HG02884 (cell line): ENCODE data around the gene CYTH1.

Experiments used
- ATAC-seq: cut with Tn5 transposase; IDR thresholded peaks from one replicate; pipeline ENCODE4 v1.9.1; 2021; ENCODE audit warnings: mild to moderate bottlenecking, moderate library complexity; ENCODE audit not compliant: unreplicated experiment

The CYTH1 gene

DNA sequence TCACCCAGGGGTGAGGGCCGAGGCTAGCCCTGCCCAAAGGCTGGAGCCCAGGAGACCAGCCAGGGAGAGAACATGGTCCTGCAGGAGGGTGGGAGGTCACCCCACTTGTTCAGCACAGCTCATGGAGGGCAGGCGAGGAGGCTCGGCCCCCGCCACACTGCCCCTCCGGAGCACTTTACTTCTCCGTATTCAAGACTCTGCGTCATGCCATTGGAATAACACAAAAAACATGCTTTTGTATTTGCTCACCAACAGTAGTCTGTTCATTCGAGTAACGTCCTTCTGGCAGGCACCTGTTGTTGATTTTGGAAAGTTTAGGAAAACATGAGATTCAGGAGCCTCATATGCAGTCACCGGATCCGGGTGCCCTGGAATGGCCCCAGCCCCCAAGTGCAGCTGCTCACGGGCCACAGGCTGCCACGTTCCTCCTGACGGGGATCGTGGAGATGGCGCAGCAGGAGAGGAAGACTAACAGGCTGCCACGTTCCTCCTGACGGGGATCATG, 123.7 kb downstream of the CYTH1 start:
- no peak for ATAC-seq

DNA sequence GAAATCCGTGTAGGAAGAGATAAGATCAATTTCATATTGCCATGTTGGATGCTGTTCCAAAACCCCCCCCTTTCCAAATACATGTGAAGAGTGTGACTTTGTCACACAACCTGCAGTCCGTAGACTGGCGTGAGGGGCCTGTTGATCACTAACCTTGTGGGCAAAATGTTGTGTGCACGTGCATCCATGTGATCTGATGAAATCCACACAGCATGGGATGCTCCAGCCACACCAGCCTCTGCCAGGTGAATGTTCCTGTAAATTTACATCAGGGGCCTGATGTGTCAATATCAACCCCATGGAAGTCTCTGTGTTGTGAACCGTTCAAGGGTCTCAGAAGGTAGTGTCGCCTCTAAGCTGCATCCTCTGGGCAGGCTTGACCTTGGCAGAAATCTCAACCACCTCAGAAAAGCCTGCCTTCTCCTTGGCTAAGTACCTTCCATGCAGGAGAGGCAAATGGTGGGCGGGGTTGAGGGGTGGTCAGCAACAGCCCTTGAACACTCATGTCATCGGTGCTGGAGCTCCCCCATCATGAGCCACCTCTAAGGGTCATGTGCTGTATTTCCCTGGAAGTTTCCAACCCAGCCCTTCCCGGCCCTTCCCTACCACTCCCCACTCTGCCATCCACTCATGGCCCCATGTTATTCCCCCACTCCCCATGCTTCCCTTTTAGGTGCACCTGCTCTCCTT, 126.7 kb downstream of the CYTH1 start:
- ATAC-seq, result no peak

DNA sequence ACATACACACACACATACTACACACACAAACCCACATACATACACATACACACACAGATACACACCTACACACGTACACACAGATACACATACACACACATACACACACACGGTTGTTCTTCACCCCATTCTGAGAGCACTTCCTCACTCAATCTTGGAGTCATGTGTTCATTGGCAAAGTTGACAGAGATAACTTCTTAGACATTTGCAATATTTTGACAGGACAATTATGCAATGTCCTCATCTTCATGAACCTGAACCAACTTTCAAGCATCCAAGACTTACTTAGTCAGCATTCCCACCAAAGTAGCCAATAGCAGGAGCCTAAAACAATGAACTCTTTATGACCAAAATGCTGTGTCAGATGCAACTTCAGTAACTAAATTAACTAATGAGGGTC, 127.7 kb downstream of the CYTH1 start:
- no peak for ATAC-seq

DNA sequence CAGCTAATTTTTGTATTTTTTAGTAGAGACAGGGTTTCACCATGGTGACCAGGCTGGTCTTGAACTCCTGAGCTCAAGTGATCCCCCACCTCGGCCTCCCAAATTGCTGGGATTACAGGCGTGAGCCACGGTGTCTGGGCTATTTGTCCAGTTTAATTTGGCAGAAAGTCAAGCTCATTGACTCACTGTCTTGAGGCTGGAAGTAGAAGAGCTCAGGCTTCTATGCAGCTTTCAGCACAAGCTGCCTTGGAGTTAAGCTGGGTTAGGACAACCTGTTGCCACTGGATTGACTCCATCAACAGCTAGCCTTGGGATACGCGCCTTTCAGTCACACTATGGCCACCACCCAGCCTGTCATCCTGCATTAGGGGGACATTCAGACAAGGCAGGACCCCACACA, 128.7 kb downstream of the CYTH1 start:
- ATAC-seq, result no peak

DNA sequence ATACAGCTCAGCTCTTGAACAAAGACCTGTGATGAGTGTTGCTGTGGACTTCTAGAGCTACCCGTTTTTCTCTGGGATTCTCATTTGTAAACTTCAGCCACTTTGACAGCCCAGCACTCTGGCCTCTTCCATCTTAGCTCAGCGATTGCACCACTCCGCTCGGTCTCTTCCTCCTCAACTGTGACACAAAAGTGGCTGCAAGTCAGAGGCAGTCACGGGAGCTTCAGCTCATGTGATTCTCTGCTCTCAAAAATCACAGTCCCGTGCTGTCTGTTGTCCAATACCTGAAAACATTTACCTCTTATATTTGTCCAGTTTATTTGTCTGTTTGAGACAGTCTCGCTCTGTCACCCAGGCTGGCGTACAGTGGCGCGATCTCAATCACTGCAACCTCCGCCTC, 129.2 kb downstream of the CYTH1 start:
- ATAC-seq, result no peak

DNA sequence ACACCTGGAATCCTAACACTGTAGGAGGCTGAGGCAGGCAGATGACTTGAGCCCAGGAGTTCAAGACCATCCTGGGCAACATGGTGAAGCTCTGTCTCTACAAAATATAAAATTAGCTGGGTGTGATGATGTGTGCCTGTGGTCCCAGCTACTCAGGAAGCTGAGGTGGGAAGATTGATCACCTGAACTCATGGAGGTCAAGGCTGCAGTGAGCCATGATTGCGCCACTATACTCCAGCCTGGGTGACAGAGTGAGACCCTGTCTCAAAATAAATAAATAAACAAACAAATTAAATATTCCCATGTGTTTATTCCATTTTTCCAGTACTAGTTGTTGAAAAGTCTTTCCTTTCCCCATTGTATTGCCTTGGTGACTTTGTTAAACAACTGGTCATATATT, 130.0 kb downstream of the CYTH1 start:
- ATAC-seq, result no peak

DNA sequence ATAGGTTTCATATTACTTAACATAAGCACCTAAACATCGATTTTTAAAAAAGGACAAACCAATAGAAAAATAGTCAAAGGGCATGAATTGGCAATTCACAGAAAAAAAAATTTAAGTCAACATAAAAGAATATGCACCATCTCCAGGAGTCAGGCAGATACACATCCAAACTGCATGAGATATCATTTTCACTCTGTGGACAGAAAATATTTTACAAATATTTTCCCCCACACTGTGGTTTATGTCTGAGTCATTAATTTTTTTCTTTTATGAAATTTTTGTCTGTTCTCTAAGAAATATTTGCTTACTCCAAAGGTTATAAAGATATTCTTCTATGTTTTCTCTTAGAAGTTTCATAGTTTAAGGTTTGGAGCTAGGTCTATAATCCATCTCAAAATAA, 130.5 kb downstream of the CYTH1 start:
- no peak for ATAC-seq

DNA sequence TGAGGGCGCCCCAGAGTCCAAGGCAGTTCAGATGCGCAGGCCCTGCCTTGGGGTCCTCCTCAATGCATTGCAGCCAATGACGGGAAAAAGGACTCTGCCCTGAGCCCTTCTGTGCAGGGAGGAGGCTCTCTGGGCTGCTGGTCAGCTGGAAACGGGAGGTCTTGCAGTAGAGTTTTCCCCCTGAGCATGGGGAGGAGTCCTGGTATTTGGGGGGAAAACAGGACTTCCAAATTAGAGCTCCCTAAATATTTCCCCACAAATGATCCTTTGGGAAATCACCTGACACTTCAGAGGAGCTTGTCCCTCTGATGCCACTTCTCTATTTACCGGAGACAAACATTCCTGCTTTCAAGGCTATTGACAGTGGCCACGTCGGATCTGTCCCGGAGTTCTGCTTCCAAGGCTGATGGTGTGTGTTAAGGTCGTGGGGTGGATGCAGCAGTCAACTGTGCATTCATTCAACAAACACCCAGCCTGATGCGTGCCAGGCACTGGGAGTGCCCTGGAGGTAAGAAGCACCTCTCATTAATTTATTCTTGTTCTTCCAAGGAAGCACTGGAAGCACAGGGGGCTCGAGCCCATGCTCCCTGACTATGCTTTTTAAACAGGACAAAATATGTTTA, 131.9 kb downstream of the CYTH1 start:
- ATAC-seq, result no peak

DNA sequence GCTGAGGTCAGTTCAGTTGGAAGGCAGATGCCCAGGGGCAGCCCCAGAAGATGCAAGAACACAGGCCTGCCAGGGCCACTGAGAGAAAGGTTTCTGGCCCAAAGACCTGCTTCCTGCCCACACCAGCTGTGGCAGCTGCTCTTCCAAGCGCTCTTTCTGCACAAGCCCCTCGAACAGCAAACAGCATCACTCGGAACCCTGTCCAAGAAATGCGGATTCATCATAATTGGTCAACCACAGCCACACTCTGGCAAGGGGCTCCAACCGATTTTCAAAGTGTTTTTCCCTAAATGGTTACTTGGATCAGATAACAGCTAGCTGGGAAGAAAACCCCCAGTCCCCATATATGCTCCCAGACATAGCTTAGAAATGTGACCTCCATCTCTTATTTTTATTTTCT, 133.8 kb downstream of the CYTH1 start:
- ATAC-seq, result no peak

DNA sequence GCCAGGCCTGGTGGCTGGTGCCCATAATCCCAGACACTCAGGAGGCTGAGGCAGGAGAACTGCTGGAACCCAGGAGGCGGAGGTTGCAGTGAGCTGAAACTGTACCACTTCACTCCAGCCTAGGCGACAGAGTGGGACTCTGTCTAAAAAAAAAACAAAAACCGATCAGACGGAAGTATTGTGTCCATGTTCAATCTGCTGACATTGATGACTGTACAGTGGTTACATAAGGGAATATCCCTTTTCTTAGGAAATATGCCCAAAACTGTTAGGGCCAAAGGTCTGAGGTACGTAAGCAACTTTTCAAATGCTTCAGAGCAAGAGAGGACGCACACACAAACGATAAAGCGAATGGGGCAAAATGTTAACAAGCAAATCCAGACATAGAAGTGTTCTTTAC, 135.0 kb downstream of the CYTH1 start:
- ATAC-seq, result no peak

DNA sequence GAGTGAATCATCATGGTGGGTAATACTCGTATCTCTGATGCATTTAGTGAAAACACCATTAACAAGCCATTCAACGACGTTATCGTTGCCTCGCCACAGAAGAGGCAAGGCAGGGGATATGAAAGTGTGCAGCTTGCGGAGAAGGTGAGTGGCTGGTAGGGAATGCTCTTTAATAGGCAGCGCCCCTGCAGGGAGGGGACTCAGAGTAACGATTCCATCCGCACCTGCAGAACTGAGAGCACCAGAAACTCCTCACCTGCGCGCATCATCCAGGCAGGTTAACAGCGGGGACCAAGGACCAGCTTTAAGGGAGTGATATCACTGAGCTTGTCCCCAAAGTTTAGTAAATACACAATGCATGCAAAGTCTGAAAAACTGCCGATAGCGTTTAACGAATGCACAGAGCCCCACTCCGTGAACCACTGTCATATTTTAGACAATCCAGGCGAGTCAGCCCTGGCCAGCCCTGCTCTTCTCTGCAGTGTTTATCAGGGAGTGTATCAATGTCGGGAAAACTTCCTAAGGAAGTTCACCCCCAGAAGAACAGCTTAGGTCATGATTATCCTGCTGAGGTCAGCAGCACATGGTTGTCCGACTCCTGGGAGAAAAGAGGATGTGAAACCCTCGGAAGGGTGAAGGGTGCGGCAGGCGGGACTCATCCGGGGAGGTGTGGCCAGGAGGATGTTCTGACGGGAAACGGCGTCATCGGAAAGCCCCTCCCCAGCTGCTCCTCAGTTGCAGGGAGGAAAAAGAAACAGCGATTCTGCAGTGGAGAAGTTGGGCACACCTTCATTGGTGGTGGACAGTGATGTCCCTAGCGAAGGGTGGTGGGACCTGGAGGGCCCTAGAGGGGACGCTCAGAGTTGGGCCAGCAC, 136.4 kb downstream of the CYTH1 start:
- no peak for ATAC-seq

DNA sequence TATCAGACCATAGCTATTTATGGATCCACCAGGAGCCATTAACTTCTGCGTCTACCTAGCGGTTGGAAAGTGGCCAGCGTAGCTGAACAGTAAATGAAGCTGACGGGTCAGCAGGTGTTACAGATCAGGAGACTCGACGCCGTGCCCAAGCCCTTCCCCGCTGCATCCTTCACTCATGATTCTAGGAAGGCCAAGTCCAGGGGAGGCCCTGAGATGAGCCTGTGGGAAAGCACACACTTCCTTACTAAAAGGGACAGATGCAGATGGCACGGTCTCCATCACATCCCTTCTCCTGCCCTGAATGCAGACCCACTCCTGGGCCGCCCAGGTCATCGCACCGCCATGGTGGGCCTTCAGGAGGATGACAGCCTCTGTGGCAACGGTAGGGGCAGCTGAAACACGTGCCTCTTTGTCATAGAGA, 137.1 kb downstream of the CYTH1 start:
- no peak for ATAC-seq

DNA sequence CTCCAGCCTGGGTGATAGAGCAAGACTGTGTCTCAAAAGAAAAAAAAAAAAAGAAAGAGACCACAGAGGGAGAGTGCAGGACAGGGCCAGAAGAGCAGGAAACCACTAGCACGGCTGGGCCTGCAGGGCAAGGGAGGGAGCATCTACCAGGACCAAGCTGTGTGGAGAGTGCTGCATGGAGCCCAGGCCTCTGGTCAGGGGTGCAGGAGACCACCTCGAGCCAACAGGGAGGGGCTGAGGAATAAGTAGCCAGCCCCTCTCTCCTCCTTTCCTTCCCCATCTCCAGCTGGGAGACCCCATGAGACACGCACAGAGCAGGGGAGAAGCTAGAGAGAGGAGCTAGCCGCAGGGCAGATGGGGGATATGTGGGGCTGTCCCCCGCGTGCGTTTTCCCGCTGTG, 137.8 kb downstream of the CYTH1 start:
- no peak for ATAC-seq

DNA sequence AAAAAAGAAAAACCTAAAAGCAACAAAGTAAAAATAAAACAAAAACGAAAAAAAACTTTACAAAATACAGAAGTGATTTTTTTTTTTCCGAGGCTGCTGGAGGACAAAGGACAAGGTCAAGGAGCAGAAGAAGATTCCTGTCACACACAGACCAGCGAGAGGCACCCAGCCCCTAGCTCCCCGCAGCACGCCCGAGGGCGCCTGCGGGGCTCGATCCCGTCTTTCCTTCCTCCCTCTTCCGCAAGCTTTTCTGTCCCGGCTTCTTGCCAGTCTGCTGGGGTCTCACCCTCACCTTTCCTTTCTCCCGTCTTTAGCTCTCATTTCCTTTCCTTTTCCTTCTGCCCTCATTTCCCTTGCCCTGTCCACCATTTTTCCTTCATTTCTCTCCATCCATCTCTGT, 138.7 kb downstream of the CYTH1 start:
- no peak for ATAC-seq

DNA sequence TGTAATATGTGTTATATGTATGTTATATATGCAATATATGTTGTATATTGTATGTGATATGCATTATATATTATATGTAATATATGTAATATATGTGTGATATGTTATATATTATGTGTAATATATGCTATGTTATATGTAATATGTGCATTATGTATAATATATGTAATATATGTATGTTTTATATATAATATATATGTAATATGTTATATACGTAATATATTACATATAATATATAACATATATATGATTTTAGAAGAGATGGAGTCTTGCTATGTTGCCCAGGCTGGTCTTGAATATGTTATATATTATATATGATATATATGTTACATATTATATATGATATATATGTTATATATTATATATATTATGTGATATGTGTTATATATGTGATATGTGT, 139.4 kb downstream of the CYTH1 start:
- ATAC-seq, result no peak

DNA sequence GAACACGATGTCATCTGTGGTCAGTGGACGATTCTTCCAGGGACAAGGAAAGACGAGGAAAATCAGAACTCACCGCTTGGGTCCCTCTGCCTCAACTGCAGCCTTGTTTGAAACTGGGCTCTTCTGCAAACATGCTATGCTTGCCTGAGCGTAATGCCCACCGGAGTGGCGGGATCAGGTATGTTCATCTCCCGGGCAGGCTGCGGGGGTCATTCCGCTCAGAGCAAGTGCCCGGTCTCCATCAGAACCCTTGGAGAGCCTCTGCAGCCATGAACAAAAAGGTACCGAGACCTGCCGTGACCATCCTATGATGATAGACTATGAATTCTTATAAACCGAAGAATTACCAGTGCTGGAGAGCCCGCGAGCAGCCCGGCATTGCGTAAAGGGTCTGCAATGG, 140.4 kb downstream of the CYTH1 start:
- no peak for ATAC-seq

DNA sequence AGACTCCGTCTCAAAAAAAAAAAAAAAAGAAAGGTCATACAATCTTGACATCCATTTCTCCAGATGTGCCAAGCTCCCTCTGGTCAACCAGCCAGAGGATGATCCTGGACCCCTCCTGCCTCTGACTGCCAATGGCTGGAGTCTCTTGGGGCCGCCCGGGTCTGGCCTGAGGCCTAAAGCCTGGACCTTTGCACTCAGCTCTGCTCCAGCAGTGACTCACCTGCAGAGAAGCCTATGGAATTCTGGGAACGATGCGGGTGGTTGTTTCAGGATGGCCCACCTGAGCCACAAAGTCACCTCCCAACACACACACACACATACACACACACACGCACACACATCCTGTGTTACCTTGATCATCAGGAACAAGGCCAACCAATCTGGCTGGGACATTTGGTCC, 140.8 kb downstream of the CYTH1 start:
- no peak for ATAC-seq

DNA sequence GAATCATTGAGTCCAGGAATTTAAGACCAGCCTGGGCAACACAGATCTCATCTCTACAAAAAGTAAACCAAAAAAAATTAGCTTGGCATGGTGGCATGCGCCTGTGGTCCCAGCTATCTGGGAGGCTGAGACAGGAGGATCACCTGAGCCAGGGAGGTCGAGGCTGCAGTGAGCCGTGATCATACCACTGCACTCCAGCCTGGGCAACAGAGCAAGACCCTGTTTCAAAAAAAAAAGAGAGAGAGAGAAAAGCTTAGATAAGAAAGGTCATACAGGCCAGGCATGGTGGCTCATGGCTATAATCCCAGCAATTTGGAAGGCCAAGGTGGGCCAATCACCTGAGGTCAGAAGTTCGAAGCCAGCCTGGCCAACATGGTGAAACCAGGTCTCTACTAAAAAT, 141.4 kb downstream of the CYTH1 start:
- ATAC-seq, result no peak

DNA sequence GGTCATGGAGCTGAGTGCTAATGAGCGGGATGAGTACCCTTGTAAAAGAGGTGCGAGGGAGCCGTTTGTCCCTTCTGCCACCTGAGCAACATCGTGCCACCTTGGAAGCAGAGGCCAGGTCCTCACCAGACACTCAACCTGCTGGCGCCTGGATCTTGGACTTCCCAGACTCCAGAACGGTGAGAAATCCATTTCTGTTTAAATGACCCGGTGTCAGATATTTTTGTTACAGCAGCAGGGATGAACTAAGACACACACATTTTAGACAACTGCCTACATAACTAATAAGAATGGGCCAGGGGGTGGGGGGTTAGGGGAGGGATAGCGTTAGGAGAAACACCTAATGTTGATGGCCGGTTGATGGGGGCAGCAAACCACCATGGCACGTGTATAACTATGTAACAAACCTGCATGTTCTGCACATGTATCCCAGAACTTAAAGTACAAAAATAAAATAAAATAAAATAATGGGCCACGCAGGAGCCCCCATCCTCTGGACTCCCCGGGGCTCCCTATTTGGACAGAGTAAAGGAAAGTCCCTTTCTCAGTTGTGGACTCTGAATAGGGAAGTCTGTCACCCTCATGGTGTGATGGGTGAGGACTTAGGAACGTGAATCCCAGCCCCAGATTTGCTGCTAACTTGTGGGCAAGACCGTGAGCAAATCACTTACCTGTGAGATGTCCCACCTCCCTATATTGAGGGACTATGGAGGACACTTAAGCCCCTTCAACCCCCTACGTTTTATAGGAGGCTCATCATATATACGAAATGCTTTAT, 144.2 kb downstream of the CYTH1 start:
- ATAC-seq, result no peak

DNA sequence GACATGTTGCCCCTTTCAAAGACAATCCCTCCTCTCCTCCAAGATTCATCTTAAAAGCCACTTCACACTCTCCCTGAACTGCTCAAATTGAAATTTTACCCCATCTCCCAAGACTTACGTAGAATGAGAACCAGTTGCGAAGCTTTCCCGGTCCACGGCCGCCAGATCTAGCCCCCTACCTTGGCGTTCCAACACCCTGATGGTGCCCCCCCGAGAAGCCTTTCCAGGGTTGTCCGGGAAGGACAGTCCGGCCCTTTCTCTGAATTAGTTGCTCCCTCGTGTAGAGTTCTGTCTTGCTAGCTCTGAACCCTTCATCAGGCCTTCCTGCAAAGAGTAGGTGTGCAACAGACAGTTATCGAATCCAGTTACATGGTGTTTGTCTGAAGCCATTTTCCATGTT, 144.9 kb downstream of the CYTH1 start:
- ATAC-seq, result no peak

DNA sequence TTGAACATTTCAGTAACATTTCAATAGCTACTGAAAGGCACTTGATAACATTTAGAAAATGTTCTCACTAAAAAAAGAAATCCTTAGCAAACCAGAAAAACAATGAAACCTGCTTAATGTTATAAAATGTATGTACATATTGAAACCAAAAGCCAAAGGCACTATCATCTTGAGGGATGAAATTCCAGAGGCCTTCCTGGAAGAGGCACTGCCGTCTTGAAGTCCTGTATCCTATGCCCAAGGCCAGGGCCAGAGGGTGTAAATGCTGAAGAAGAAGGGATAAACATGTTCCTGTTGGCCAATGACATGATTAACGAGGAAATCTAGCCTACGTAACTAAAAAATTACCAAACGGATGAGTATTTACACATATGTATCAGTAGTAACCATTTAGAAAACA, 147.9 kb downstream of the CYTH1 start:
- ATAC-seq, result no peak
